ENCODE results near the gene OSBP2. TPM values are rescaled to one million over a fixed set of nuclear protein-coding genes. Genes with fewer than 3 reads are reported as not detected.

The OSBP2 gene
- total and polyA plus RNA-seq, 3 donors from 2014 or later, result 39.5 to 68.0 (median 45.4) TPM

DNA sequence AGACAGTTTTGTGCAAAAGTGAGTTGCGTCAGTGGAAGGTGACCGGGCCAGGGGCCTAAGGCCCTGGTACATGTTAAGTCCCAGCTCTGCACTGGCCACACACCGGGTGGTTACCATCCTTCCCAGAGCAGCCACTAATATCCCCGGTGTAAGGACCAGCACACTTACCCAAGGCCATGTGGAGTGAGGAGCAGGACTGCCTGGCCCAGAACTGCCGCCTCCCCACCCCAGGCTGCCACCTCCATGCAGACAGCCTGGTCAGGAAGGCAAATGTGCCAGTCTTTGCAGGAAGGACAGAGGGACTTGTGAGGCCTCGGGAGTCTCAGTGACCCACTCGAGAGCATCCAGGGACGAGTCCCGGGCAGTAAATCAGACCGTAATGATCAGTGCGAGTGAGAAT, 171.0 kb downstream of the OSBP2 start:
- intact Hi-C loops (cut with DNase I; ENCODE audit: low total_unique reads), result no loop called here
- 83 to 92% methylated on average over 11 of the region's 11 CpGs for WGBS, 2 donors

DNA sequence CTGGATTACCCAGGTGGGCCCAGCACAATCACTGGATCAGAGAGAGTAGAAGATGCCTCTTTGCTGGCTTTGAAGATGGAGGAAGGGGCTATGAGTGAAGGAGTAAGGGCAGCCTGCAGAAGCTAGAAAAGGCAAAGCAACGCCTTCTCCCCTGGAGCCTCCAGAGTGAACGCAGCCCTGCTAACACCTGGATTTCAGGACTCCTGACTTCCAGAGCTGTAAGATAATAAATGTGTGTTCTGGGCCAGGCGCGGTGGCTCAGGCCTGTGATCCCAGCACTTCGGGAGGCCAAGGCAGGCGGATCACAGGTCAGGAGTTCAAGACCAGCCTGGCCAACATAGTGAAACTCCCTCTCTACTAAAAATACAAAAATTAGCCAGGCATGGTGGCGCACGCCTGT, 171.5 kb downstream of the OSBP2 start:
- intact Hi-C loops (cut with DNase I; ENCODE audit: low total_unique reads), result no loop called here
- H3K4me3 ChIP-seq, result no peak overlapping the region
- no peaks in the 10 kb centered on the region for H3K4me1 ChIP-seq
- no peaks in the 10 kb centered on the region for H3K9me3 ChIP-seq
- H3K27me3 ChIP-seq, result no peaks in the 10 kb centered on the region
- DNase-seq, result no peak
- no peak for TF ChIP-seq POLR2A (IDR thresholded peaks at IDR 0.05)
- 84 to 91% methylated on average over 8 of the region's 8 CpGs for WGBS, 2 donors
- H3K36me3 ChIP-seq (ENCODE audit: low read depth, missing control alignments), result no peaks in the 10 kb centered on the region
- H3K27ac ChIP-seq, result no peak overlapping the region

More for the DNA sequence above, 171.0 kb downstream of the OSBP2 start:
- no peaks in the 10 kb centered on the region for H3K4me1 ChIP-seq
- no peaks in the 10 kb centered on the region for H3K36me3 ChIP-seq (ENCODE audit: low read depth, missing control alignments)
- no peaks in the 10 kb centered on the region for H3K27me3 ChIP-seq
- no peak for TF ChIP-seq POLR2A (IDR thresholded peaks at IDR 0.05)
- DNase-seq, result no peak
- H3K4me3 ChIP-seq, result no peak overlapping the region
- H3K27ac ChIP-seq, result no peak overlapping the region
- H3K9me3 ChIP-seq, result no peaks in the 10 kb centered on the region

- Histone ChIP-seq H3K4me3 (no peak overlapping the region), H3K27ac (no peak overlapping the region), H3K27me3 (no peaks in the 10 kb centered on the region), H3K36me3 (ENCODE audit: low read depth, missing control alignments) (no peaks in the 10 kb centered on the region), H3K9me3 (no peaks in the 10 kb centered on the region), H3K4me1 (no peaks in the 10 kb centered on the region)
- WGBS, 2 donors, result 84 to 96% methylated on average over 4 of the region's 4 CpGs
- no peak for DNase-seq
- TF ChIP-seq CTCF (IDR thresholded peaks at IDR 0.05), result no peak
- no peak for TF ChIP-seq POLR2A (IDR thresholded peaks at IDR 0.05)
- intact Hi-C loops (cut with DNase I; ENCODE audit: low total_unique reads), result no loop called here
These were observed 172.2 kb downstream of the OSBP2 start for GRCh38 chr22:30866811-30867271.

GRCh38 chr22:30867746-30868662, 173.3 kb downstream of the OSBP2 start:
- H3K27me3 ChIP-seq, result no peaks in the 10 kb centered on the region
- H3K4me1 ChIP-seq, result no peaks in the 10 kb centered on the region
- DNase-seq, result no peak
- no peaks in the 10 kb centered on the region for H3K36me3 ChIP-seq (ENCODE audit: low read depth, missing control alignments)
- TF ChIP-seq POLR2A (IDR thresholded peaks at IDR 0.05), result no peak
- no peak for TF ChIP-seq CTCF (IDR thresholded peaks at IDR 0.05)
- no peaks in the 10 kb centered on the region for H3K9me3 ChIP-seq
- H3K4me3 ChIP-seq, result no peak overlapping the region
- 89 to 93% methylated on average over 17 to 19 of the region's 19 CpGs for WGBS, 2 donors
- H3K27ac ChIP-seq, result no peak overlapping the region
- intact Hi-C loops (cut with DNase I; ENCODE audit: low total_unique reads), result no loop called here

- H3K27me3 ChIP-seq, result no peaks in the 10 kb centered on the region
- no peak overlapping the region for H3K4me3 ChIP-seq
- DNase-seq, result no peak
- intact Hi-C loops (cut with DNase I; ENCODE audit: low total_unique reads), result no loop called here
- no peaks in the 10 kb centered on the region for H3K36me3 ChIP-seq (ENCODE audit: low read depth, missing control alignments)
- no peaks in the 10 kb centered on the region for H3K9me3 ChIP-seq
- 64 to 67% methylated on average over 12 of the region's 12 CpGs for WGBS, 2 donors
- H3K4me1 ChIP-seq, result no peaks in the 10 kb centered on the region
- TF ChIP-seq CTCF (IDR thresholded peaks at IDR 0.05) (no peak), POLR2A (IDR thresholded peaks at IDR 0.05) (no peak)
- no peak overlapping the region for H3K27ac ChIP-seq
These were observed 174.2 kb downstream of the OSBP2 start for GRCh38 chr22:30868663-30869385.

Data from testis (tissue), 3 donors.